OCI-M2 (cell line): ENCODE results near the gene HEATR9.

ENCODE experiments used
- DNase-seq: peaks from one replicate; lab custom pipeline; 2025; ENCODE audit not compliant: unreplicated experiment; lab: John Stamatoyannopoulos, UW

Gene HEATR9

GRCh38 chr17:35894206-35894605 is 25.5 kb upstream of the HEATR9 start:
- DNase-seq = no peak

- DNase-seq = no peak
These were observed 25.1 kb upstream of the HEATR9 start for GRCh38 chr17:35893751-35894150.

- no peak for DNase-seq
These were observed 23.7 kb upstream of the HEATR9 start for GRCh38 chr17:35892091-35893035.

GRCh38 chr17:35891269-35891668 is 22.6 kb upstream of the HEATR9 start:
- DNase-seq = no peak

- DNase-seq = no peak
These were observed 22.1 kb upstream of the HEATR9 start for GRCh38 chr17:35890774-35891155.

GRCh38 chr17:35889818-35890773 is 21.4 kb upstream of the HEATR9 start:
- no peak for DNase-seq

GRCh38 chr17:35889241-35889640 is 20.6 kb upstream of the HEATR9 start:
- no peak for DNase-seq

- no peak for DNase-seq
These were observed 11.3 kb upstream of the HEATR9 start, which contains the start of gene CCL5 for GRCh38 chr17:35879773-35880654. Gene CCL5, minus strand, starts transcription at chr17:35880360.

- no peak for DNase-seq
These were observed 9.7 kb upstream of the HEATR9 start for GRCh38 chr17:35878361-35878760.

- no peak for DNase-seq
These were observed 8.8 kb upstream of the HEATR9 start for GRCh38 chr17:35877345-35878029.

GRCh38 chr17:35876534-35876933 is 7.8 kb upstream of the HEATR9 start:
- no peak for DNase-seq

GRCh38 chr17:35875800-35876139 is 7.1 kb upstream of the HEATR9 start:
- no peak for DNase-seq

GRCh38 chr17:35875072-35875799 is 6.5 kb upstream of the HEATR9 start:
- DNase-seq = no peak

GRCh38 chr17:35872196-35872980 is 3.7 kb upstream of the HEATR9 start:
- no peak for DNase-seq

GRCh38 chr17:35870906-35871819 is 2.5 kb upstream of the HEATR9 start:
- DNase-seq = no peak

- no peak for DNase-seq
These were observed 1.1 kb downstream of the HEATR9 start for GRCh38 chr17:35867574-35867973.

- no peak for DNase-seq
These were observed 2.2 kb downstream of the HEATR9 start for GRCh38 chr17:35866341-35866950.
